DMS 273 treated with DMSO at 0.1 percent for 48 hours (cell line): Measurements from ENCODE around the gene KLRC4.
"Not testable (repeated sequence)": the region's sequence is repeated elsewhere in the genome, so short reads cannot be mapped to it uniquely, and the experiment has no call there.

ENCODE experiments used
- DNase-seq: peaks from one replicate; lab custom pipeline; 2025; lab: John Stamatoyannopoulos, UW

The KLRC4 gene

DNA sequence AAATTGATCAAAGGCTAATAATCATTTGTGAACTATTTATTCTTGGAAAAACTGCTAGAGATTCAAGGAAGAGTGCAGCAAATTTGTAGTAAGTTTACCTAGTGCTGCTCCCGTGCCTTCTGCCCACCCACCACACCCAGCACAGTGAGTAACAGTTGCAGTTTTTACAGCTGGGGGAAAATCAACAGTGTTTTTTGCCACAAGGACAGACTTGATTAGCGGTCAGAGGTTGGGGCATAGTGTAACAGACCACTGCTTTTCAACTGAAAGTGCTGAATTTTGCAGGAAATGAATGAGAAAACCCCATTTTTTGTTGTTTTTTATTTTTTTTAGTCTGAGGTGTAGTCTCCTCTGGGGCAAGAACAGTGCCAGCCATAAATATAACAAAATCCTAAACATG lies 12.3 kb downstream of the KLRC4 start:
- no peak for DNase-seq

DNA sequence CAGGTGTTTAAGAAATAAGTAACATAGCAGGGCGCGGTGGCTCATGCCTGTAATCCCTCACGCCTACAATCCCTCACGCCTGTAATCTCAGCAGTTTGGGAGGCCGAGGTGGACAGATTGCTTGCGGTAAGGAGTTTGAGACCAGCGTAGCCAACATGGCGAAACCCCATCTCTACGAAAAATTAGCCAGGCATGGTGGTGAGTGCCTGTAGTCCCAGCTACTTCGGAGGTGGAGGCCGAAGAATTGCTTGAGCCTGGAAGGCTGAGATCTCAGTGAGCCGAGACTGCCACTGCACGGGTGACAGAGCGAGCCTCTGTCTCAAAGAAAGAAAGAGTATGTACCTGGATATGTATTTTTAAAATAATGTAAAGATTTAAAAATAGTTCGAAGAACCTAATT lies 13.4 kb downstream of the KLRC4 start:
- not testable (repeated sequence) for DNase-seq

DNA sequence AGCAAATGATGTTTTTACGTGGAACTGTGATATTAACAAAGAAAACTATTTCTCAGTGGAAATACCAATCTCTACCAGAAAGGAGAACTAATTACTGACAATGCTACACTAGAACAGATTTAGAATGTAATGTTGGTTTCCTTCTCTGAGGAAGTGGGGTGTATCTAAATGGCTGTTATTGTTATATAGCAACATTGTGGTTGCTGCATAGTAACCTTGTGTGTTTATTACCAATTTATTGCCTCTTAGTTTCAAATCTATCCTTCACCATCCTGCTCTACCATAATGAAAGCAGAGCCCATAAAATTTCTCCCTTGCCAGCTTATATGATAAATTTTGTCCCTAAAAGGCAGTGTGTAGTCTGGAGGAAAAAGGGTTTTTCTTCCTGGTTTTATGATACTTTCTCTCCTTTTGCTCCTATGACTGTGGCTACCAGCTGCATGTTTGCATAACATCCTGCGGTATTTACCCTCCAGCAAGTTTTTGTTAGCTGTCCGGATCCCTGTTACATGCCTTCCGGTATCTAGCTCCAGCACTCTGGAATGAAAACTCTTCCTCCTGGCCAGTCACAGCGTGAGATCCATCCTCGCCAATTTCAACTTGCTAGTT lies 14.1 kb downstream of the KLRC4 start:
- no peak for DNase-seq

DNA sequence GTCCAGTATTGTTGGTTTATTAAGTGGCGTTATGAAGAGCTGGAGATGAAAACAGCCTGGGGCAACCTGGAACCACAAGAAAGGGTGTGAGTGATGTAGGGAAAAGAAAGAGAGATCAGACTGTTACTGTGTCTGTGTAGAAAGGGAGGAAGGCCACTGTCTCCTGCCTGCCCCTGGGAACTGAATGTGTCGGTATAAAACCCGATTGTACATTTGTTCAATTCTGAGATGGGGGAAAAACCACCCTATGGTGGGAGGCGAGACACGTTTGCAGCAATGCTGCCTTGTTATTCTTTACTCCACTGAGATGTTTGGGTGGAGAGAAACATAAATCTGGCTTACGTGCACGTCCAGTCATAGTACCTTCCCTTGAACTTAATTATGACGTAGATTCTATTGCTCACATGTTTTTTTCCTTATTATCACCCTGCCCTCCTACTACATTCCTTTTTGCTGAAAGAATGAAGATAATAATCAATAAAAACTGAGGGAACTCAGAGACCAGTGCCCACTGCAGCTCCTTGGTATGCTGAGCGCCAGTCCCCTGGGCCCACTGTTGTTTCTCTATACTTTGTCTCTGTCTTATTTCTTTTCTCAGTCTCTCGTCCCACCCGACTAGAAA lies 14.9 kb downstream of the KLRC4 start:
- DNase-seq, result not testable (repeated sequence)

DNA sequence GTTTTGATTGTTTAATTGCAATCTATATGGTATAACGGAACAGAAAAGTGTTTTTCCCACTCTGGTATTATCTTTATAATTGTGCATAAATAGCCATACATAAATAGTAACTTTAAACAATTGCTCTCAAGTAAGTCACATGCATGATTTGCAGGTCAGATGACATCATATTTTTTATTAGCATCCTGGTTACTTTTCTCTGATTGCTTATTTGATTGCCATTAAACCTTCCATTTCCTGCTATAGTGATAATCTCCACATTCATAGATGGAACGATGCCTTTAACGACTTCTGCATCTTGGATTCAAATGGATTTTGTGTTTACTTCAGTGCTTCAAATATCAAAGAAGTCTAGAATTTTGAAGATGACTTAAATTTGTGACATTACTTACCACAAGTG lies 16.3 kb downstream of the KLRC4 start:
- no peak for DNase-seq

DNA sequence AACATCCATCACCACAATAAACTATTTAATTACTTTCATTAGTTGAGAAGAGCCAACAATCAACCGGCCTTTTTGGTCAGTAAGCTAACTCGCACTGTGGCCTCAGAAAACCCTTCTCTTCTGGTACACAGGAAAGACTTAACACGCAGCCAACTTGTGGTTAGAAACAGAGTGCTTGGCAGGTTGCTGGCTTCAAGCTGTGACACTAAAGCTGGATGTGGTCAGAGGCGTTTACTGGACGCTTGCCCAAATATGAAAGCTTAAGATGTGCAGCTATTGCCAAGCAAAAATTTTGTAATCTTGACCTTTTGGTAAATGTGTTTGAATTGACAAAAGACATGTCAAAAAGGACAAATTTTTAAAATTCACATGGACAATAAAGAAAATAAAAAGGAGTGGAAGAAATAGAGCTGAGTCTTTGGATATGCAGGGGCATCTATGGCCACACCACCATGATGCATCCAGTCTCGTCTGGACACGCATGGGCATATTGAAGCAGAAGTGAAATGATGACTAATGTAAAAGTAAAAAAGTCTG lies 17.1 kb downstream of the KLRC4 start:
- DNase-seq, result no peak

DNA sequence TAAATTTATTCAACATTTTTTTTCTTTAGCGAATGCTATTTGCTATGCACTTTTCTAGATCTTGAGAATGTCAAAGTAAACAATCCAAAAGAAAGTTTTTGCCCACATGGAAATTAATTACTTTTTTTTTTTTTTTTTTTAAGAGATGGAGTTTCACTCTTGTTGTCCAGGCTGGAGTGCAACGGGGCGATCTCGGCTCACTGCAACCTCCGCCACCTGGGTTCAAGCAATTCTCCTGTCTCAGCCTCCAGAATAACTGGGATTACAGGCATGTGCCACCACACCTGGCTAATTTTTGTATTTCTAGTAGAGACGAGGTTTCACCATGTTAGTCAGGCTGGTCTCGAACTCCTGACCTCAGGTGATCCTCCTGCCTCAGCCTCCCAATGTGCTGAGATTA lies 18.6 kb downstream of the KLRC4 start:
- DNase-seq, result not testable (repeated sequence)

DNA sequence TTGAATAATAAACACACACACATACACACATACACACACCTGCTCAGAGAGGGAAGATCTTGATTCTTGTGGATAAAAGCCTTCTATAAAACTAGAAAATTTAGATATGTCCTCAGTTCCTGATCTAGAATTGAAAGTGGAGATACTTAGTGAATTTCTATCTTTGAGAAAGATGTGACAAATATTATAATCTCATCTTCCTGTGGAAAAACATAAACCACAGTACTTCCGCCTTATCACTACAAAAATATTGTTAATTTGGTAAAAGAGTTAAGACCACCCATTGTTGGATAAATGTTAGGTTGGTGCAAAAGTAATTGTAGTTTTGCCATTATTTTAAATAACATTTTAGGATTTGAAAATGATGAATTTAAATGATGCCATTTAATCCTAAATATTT lies 19.7 kb downstream of the KLRC4 start, which contains the start of gene KLRK1:
Gene KLRK1 (minus strand): TSS at position 138 of the 400 bp plus-strand sequence. CDS start 1,231 bp downstream, outside the sequence.
- no peak for DNase-seq

DNA sequence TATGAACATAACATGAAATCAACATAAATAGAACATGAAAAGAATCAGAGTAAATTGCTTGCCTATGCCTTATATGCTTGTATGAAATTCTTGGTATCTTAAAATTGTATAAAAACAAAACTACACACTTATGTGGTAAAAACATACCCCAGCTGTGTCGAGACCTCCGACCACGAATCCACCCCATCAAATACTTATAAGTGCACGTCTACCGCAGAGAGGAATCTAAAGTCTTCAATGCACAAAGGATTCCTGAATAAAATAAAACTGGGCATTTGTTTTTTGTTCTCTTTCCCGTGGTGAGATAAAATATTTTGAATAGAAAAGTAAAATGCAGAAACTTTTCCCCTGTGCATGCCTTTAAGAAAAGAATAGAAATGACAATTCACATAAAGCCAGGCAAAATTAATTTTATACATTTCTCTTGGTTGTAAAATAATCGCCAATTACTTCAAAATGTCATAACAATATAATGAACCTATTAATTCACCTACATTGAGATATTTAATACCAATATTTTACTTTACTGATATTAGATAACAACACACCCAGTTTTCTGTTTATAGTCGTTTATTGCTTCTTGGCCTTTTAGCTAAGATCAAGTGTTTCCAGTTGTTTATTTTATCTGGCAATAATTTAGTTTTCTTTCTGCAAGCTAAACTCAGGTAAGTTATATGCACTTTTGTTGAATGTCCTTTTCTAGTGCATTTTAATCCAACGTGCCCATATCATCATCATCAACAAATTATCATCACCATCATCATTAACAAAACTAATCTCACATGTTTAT lies 20.7 kb downstream of the KLRC4 start:
- no peak for DNase-seq

DNA sequence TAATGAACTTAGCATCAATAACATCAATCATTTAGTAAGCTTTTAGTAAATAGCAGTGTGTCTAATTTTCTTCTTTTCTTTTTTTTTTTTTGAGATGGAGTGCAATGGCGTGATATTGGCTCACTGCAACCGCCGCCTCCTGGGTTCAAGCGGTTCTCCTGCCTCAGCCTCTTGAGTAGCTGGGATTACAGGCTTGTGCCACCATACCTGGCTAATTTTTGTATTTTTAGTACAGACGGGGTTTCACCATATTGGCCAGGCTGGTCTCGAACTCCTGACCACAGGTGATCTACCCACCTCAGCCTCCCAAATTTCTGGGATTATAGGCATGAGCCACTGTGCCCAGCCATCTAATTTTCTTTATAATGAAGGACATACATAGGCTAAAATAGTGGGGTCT lies 22.1 kb downstream of the KLRC4 start:
- DNase-seq, result not testable (repeated sequence)

DNA sequence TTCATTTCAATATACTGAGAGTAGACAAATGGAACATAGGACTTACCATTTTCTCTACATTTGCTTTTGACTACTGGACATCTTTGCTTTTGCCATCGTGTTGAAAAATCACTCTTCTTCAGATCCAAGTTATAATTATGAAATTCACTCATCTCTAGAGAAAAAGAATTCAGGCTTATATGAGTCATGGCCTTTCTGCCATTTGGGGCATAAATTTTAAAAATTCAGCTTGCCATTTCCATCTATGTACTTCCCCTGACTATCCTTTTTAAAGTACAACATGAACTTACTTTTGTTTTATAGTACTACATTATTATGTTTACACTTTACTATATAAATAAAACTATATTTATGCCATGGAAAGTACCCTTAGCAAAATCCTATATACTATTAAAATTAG lies 22.7 kb downstream of the KLRC4 start:
- no peak for DNase-seq

DNA sequence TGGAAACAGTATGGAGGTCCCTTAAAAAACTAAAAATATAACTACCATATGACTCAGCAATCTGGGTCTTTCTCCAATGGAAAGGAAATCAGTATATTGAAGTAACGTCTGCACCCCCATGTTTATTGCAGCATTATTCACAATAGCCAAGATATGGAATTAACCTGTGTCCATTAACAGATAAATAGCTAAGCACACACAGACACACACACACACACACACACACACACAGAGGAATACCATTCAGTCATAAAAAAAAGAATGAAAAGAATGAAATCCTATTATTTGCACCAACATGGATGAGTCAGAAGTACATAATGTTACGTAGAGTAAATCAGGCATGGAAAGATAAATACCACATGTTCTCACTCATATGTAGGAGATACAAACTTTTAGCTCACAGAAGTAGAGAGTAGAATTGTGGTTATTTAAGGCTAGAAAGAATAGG lies 24.4 kb downstream of the KLRC4 start:
- DNase-seq, result no peak

DNA sequence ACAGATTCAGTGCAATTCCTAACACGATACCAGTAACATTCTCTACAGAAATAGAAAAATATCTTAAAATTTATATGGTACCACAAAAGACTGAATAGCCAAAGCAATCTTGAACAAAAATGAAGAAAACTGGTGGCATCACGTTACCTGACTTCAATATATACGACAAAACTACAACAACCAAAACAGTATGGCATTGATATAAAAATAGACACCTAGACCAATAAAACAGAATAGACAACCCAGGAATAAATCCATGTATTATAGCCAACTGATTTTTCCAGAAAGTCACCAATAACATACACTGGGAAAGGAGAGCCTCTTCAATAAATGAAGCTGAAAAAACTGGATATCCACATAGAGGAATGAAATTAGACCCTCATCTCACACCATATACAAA lies 25.4 kb downstream of the KLRC4 start:
- DNase-seq, result no peak

DNA sequence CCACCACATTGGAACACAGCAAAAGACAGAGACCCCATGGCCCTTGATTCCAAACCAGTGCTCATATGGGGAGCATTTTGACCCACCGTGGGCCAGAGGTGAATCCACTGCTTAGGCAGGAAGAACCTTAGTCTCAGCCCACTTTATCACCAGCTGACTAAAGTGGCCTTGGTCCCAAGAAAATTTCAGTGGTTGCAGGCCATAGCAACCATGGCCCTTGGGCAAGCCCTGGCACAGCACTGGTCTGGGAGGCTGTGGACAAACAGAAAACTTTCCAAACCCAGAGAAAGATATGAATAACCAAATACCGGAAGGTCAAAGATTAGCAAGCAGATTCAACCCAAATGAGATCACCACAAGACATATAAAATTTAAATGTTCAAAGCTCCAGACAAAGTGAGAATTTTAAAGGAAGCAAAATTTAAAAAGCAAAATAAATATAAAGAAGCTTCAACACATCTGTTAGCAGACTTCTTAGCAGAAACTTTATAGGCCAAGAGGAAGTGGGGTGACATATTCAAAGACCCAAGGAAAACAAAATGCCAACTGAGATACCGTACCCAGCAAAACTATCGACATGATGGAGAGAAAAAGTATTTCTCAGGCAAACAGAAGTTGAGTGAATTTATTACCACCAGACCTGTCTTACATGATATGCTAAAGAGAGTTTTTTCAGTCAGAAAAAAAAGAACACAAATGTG lies 27.5 kb downstream of the KLRC4 start:
- no peak for DNase-seq

DNA sequence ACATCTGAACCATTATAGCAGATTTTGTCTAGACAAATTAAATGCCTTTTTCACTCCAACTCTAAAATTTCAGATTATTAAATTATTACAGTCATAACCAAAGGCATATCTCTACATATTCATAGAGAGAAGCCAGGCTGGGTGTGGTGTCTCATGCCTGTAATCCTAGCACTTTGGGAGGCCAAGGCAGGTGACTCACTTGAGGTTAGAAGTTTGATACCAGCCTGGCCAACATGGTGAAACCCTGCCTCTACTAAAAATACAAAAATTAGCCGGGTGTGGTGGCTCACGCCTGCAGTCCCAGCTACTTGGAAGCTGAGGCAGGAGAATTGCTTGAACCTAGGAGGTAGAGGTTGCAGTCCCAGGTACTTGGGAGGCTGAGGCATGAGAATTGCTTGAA lies 30.8 kb downstream of the KLRC4 start:
- not testable (repeated sequence) for DNase-seq

DNA sequence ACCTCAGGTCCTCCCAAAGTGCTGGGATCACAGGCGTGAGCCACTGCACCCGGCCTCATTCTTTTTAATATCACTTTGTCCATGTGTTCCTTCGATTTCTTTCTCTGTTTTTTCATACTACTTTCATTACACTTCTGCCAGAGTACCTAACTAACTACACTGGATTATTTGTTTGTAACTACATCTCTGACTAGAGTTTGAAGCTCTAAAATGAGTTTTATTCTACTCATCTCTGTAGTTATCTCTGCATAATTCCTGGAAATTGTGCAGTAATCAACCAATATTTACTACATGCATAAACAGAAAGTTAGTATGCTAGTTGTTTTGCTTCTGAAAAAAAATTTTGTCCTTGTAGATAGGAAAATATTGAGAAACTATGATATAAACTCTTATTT lies 34.9 kb downstream of the KLRC4 start:
- no peak for DNase-seq

DNA sequence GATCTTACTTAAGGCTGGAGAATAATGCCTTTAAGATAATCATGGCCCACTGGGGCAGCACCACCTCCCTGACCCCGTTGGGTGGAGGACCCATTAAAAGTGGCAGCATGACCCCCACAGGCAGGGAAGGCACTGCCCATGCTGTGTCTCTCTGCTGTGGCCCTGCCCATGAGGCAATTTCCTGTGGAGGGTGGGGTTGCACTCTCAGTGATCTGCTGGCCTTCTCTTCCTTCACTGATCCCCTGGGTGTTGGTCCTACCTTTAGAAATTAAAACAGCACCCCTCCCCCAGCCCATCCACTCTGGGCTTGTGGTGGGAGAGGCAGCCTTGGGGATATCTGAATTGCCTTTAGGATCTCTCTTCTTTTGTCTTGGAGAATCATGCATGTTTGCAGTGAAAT lies 37.0 kb downstream of the KLRC4 start:
- DNase-seq, result no peak

DNA sequence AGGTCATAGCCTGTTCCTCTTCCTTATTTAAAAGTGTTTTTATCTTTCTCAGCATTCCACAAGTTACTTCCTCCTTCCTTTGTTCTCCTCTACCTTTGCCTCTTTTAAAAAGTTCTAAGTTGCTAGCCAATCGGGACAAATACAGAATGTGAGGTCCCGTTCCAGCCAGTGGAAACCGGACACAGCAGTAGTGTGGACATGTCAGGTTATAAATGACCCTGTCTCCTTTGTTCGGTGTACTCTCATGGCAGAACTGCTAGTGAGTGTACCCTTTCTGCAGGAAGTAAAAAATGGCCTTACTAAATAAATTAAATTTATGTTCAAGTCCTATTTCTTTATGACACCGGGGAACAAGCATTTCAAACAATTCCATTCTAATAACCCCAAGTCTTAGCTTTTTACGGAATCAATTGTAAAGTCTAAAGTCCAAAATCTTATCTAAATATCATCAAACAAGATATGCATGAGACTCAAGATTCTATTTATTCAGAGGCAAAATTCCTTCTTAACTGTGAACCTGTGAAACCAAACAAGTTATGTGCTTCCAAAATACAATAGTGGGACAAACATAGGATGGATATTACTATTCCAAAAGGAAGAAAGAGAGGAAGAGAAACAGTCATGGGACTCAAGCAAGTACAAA lies 37.5 kb downstream of the KLRC4 start:
- not testable (repeated sequence) for DNase-seq

DNA sequence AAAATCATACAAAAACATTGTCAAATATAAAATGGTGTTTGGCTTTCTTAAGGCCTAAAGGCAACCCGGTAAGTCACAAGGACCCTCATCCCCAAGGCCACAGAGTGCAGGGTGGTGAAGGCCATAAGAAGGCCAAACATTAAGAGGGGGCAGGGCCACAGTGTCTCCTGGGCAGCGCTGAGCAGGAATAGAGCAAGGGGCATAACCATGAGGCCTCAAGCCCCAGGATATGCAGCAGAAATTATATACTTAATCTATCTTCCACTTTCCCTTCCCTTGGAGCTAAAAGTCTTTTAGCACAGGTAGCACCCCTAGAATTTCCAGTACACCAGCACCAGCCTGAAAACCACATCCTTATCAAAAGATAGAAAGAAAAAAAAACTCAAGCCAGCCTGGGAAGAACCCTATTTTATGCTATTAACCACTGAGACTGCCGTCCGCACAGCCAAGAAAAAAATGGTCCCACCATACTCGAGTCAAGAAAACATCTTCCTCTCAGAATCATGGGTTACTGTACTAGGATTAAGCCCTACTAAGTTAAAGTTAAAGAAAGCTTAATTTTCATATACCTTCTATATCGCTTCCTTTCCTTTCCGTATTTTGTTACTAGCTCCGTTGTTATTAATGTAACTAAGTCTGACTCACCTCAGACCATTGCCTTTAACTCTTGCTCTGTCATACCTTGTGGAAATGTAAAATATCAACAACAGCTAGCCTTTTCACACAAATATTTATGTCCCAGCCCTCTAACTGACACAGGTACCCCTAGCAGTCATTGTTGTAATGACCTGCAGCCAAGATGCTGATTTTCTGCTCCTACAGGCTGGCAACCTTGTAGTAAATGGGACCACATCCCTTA lies 39.8 kb downstream of the KLRC4 start:
- no peak for DNase-seq
